ENCODE results near the gene DPRX. TPM values are rescaled to one million over a fixed set of nuclear protein-coding genes. Genes with fewer than 3 reads are reported as not detected.
"Not testable (repeated sequence)": the region's sequence is repeated elsewhere in the genome, so short reads cannot be mapped to it uniquely, and the experiment has no call there.

The DPRX gene
- total RNA-seq, 1 donor from 2014 or later: not detected

GRCh38 chr19:53659292-53659691 lies 27.5 kb downstream of the DPRX start:
- H3K9me3 ChIP-seq (ENCODE audit: control insufficient read depth in 3 of 3, low read length in 3 of 3): peaks cover 0 to 2% (median 0%) of the 10 kb centered on the region in 3 donors
- H3K27me3 ChIP-seq (ENCODE audit: control insufficient read depth in 3 of 3, insufficient read depth in 3 of 3, low read length in 3 of 3): no peaks in the 10 kb centered on the region
- H3K9ac ChIP-seq (ENCODE audit: low read depth in 1 of 3, low read length in 3 of 3): no peak overlapping the region
- H3K4me1 ChIP-seq (ENCODE audit: control insufficient read depth in 3 of 3, insufficient read depth in 3 of 3, low read length in 3 of 3): no peaks in the 10 kb centered on the region
- no peaks in the 10 kb centered on the region for H3K36me3 ChIP-seq (ENCODE audit: control insufficient read depth in 3 of 3, insufficient read depth in 3 of 3, low read length in 3 of 3)
- no peak overlapping the region for H3K4me3 ChIP-seq (ENCODE audit: low read length in 3 of 3)
- H3K27ac ChIP-seq (ENCODE audit: low read depth, low read length): peak overlapping the region; percentile 25

GRCh38 chr19:53660584-53660983 lies 28.8 kb downstream of the DPRX start:
- H3K9ac ChIP-seq (ENCODE audit: low read depth in 1 of 3, low read length in 3 of 3): no peak overlapping the region
- H3K4me1 ChIP-seq (ENCODE audit: control insufficient read depth in 3 of 3, insufficient read depth in 3 of 3, low read length in 3 of 3): no peaks in the 10 kb centered on the region
- H3K27ac ChIP-seq (ENCODE audit: low read depth, low read length): no peak overlapping the region
- H3K9me3 ChIP-seq (ENCODE audit: control insufficient read depth in 3 of 3, low read length in 3 of 3): no peaks in the 10 kb centered on the region
- H3K4me3 ChIP-seq (ENCODE audit: low read length in 3 of 3): no peak overlapping the region
- no peaks in the 10 kb centered on the region for H3K27me3 ChIP-seq (ENCODE audit: control insufficient read depth in 3 of 3, insufficient read depth in 3 of 3, low read length in 3 of 3)
- H3K36me3 ChIP-seq (ENCODE audit: control insufficient read depth in 3 of 3, insufficient read depth in 3 of 3, low read length in 3 of 3): no peaks in the 10 kb centered on the region

- Histone ChIP-seq H3K4me1 (ENCODE audit: control insufficient read depth in 3 of 3, insufficient read depth in 3 of 3, low read length in 3 of 3) (no peaks in the 10 kb centered on the region), H3K9me3 (ENCODE audit: control insufficient read depth in 3 of 3, low read length in 3 of 3) (no peaks in the 10 kb centered on the region), H3K4me3 (ENCODE audit: low read length in 3 of 3) (no peak overlapping the region), H3K27me3 (ENCODE audit: control insufficient read depth in 3 of 3, insufficient read depth in 3 of 3, low read length in 3 of 3) (no peaks in the 10 kb centered on the region), H3K36me3 (ENCODE audit: control insufficient read depth in 3 of 3, insufficient read depth in 3 of 3, low read length in 3 of 3) (no peaks in the 10 kb centered on the region), H3K9ac (ENCODE audit: low read depth in 1 of 3, low read length in 3 of 3) (no peak overlapping the region), H3K27ac (ENCODE audit: low read depth, low read length) (no peak overlapping the region)
Observed at GRCh38 chr19:53662209-53662608, 30.4 kb downstream of the DPRX start.

GRCh38 chr19:53664152-53664551 lies 32.4 kb downstream of the DPRX start:
- Histone ChIP-seq H3K9ac (ENCODE audit: low read depth in 1 of 3, low read length in 3 of 3) (no peak overlapping the region), H3K4me3 (ENCODE audit: low read length in 3 of 3) (no peak overlapping the region)

GRCh38 chr19:53664760-53665159 lies 33.0 kb downstream of the DPRX start:
- Histone ChIP-seq H3K27me3 (ENCODE audit: control insufficient read depth in 3 of 3, insufficient read depth in 3 of 3, low read length in 3 of 3) (no peaks in the 10 kb centered on the region), H3K9me3 (ENCODE audit: control insufficient read depth in 3 of 3, low read length in 3 of 3) (no peaks in the 10 kb centered on the region), H3K4me3 (ENCODE audit: low read length in 3 of 3) (no peak overlapping the region), H3K27ac (ENCODE audit: low read depth, low read length) (no peak overlapping the region), H3K36me3 (ENCODE audit: control insufficient read depth in 3 of 3, insufficient read depth in 3 of 3, low read length in 3 of 3) (no peaks in the 10 kb centered on the region), H3K9ac (ENCODE audit: low read depth in 1 of 3, low read length in 3 of 3) (no peak overlapping the region), H3K4me1 (ENCODE audit: control insufficient read depth in 3 of 3, insufficient read depth in 3 of 3, low read length in 3 of 3) (no peaks in the 10 kb centered on the region)

More at GRCh38 chr19:53664152-53664551, 32.4 kb downstream of the DPRX start:
- Histone ChIP-seq H3K27ac (ENCODE audit: low read depth, low read length) (no peak overlapping the region), H3K9me3 (ENCODE audit: control insufficient read depth in 3 of 3, low read length in 3 of 3) (no peaks in the 10 kb centered on the region), H3K4me1 (ENCODE audit: control insufficient read depth in 3 of 3, insufficient read depth in 3 of 3, low read length in 3 of 3) (no peaks in the 10 kb centered on the region), H3K27me3 (ENCODE audit: control insufficient read depth in 3 of 3, insufficient read depth in 3 of 3, low read length in 3 of 3) (no peaks in the 10 kb centered on the region), H3K36me3 (ENCODE audit: control insufficient read depth in 3 of 3, insufficient read depth in 3 of 3, low read length in 3 of 3) (no peaks in the 10 kb centered on the region)

GRCh38 chr19:53666331-53666730 lies 34.5 kb downstream of the DPRX start:
- not testable (repeated sequence) for H3K4me1 ChIP-seq (ENCODE audit: control insufficient read depth in 3 of 3, insufficient read depth in 3 of 3, low read length in 3 of 3); H3K9me3 ChIP-seq (ENCODE audit: control insufficient read depth in 3 of 3, low read length in 3 of 3)

GRCh38 chr19:53668804-53669203 lies 37.0 kb downstream of the DPRX start:
- H3K4me3 ChIP-seq (ENCODE audit: low read length in 3 of 3); H3K9ac ChIP-seq (ENCODE audit: low read depth in 1 of 3, low read length in 3 of 3); H3K9me3 ChIP-seq (ENCODE audit: control insufficient read depth in 3 of 3, low read length in 3 of 3); H3K4me1 ChIP-seq (ENCODE audit: control insufficient read depth in 3 of 3, insufficient read depth in 3 of 3, low read length in 3 of 3); H3K36me3 ChIP-seq (ENCODE audit: control insufficient read depth in 3 of 3, insufficient read depth in 3 of 3, low read length in 3 of 3); H3K27ac ChIP-seq (ENCODE audit: low read depth, low read length); H3K27me3 ChIP-seq (ENCODE audit: control insufficient read depth in 3 of 3, insufficient read depth in 3 of 3, low read length in 3 of 3): not testable (repeated sequence)

More at GRCh38 chr19:53666331-53666730, 34.5 kb downstream of the DPRX start:
- not testable (repeated sequence) for H3K9ac ChIP-seq (ENCODE audit: low read depth in 1 of 3, low read length in 3 of 3); H3K36me3 ChIP-seq (ENCODE audit: control insufficient read depth in 3 of 3, insufficient read depth in 3 of 3, low read length in 3 of 3); H3K4me3 ChIP-seq (ENCODE audit: low read length in 3 of 3); H3K27me3 ChIP-seq (ENCODE audit: control insufficient read depth in 3 of 3, insufficient read depth in 3 of 3, low read length in 3 of 3); H3K27ac ChIP-seq (ENCODE audit: low read depth, low read length)

GRCh38 chr19:53670345-53670744 lies 38.5 kb downstream of the DPRX start:
- H3K9ac ChIP-seq (ENCODE audit: low read depth in 1 of 3, low read length in 3 of 3): no peak overlapping the region
- no peaks in the 10 kb centered on the region for H3K9me3 ChIP-seq (ENCODE audit: control insufficient read depth in 3 of 3, low read length in 3 of 3)
- H3K4me1 ChIP-seq (ENCODE audit: control insufficient read depth in 3 of 3, insufficient read depth in 3 of 3, low read length in 3 of 3): no peaks in the 10 kb centered on the region
- no peak overlapping the region for H3K27ac ChIP-seq (ENCODE audit: low read depth, low read length)
- no peaks in the 10 kb centered on the region for H3K27me3 ChIP-seq (ENCODE audit: control insufficient read depth in 3 of 3, insufficient read depth in 3 of 3, low read length in 3 of 3)
- H3K36me3 ChIP-seq (ENCODE audit: control insufficient read depth in 3 of 3, insufficient read depth in 3 of 3, low read length in 3 of 3): no peaks in the 10 kb centered on the region
- no peak overlapping the region for H3K4me3 ChIP-seq (ENCODE audit: low read length in 3 of 3)

GRCh38 chr19:53671663-53672062 lies 39.9 kb downstream of the DPRX start:
- no peak overlapping the region for H3K27ac ChIP-seq (ENCODE audit: low read depth, low read length)
- H3K36me3 ChIP-seq (ENCODE audit: control insufficient read depth in 3 of 3, insufficient read depth in 3 of 3, low read length in 3 of 3): no peaks in the 10 kb centered on the region
- H3K4me3 ChIP-seq (ENCODE audit: low read length in 3 of 3): no peak overlapping the region
- no peak overlapping the region for H3K9ac ChIP-seq (ENCODE audit: low read depth in 1 of 3, low read length in 3 of 3)
- H3K9me3 ChIP-seq (ENCODE audit: control insufficient read depth in 3 of 3, low read length in 3 of 3): no peaks in the 10 kb centered on the region
- no peaks in the 10 kb centered on the region for H3K27me3 ChIP-seq (ENCODE audit: control insufficient read depth in 3 of 3, insufficient read depth in 3 of 3, low read length in 3 of 3)
- H3K4me1 ChIP-seq (ENCODE audit: control insufficient read depth in 3 of 3, insufficient read depth in 3 of 3, low read length in 3 of 3): no peaks in the 10 kb centered on the region

Data from skeletal muscle tissue (tissue), 4 donors.